Measurements from ENCODE around the gene ST8SIA2.

Gene ST8SIA2

GRCh38 chr15:92499731-92500530 is 106.2 kb downstream of the ST8SIA2 start:
- no peak for DNase-seq

- DNase-seq, result no peak
Observed at GRCh38 chr15:92502336-92502735, 108.7 kb downstream of the ST8SIA2 start.

GRCh38 chr15:92502930-92503857 is 109.5 kb downstream of the ST8SIA2 start:
- DNase-seq, result no peak

GRCh38 chr15:92503889-92504288 is 110.2 kb downstream of the ST8SIA2 start:
- DNase-seq, result no peak

- DNase-seq, result no peak
Observed at GRCh38 chr15:92505611-92506010, 111.9 kb downstream of the ST8SIA2 start.

GRCh38 chr15:92506506-92506905 is 112.8 kb downstream of the ST8SIA2 start:
- no peak for DNase-seq

- DNase-seq, result no peak
Observed at GRCh38 chr15:92510163-92510882, 116.6 kb downstream of the ST8SIA2 start.
